Nephron progenitor cell (in vitro differentiated cells): ENCODE data around the gene UBAC2.

Experiments
- DNase-seq: peaks from one replicate; pipeline ENCODE4 v3.0.0; 2021
- H3K27ac Mint-ChIP-seq: 2 replicates; pipeline ENCODE4 v1.8.0; 2021; ENCODE audit warnings: mild to moderate bottlenecking, moderate library complexity, mixed read lengths
- H3K27me3 Mint-ChIP-seq: 2 replicates; pipeline ENCODE4 v1.8.0; 2021; ENCODE audit warnings: mild to moderate bottlenecking, low read depth, mixed read lengths; ENCODE audit not compliant: poor library complexity
- H3K36me3 Mint-ChIP-seq: 2 replicates; pipeline ENCODE4 v1.8.0; 2021; ENCODE audit warnings: low read depth, mixed read lengths
- H3K4me1 Mint-ChIP-seq: 2 replicates; pipeline ENCODE4 v1.8.0; 2021; ENCODE audit warnings: mixed read lengths
- H3K4me3 Mint-ChIP-seq: 2 replicates; pipeline ENCODE4 v1.8.0; 2021; ENCODE audit warnings: mild to moderate bottlenecking, moderate library complexity, mixed read lengths
- H3K9me3 Mint-ChIP-seq: 2 replicates; pipeline ENCODE4 v1.8.0; 2021; ENCODE audit warnings: mild to moderate bottlenecking, moderate library complexity, mixed read lengths
- TF ChIP-seq, protein P1 (sequence below): fragments of 200-600 bp; sonication (generic); IDR thresholded peaks from 2 replicates; pipeline ENCODE4 v1.5.0; 2021; ENCODE audit warnings: antibody characterized with exemption

Gene UBAC2

DNA sequence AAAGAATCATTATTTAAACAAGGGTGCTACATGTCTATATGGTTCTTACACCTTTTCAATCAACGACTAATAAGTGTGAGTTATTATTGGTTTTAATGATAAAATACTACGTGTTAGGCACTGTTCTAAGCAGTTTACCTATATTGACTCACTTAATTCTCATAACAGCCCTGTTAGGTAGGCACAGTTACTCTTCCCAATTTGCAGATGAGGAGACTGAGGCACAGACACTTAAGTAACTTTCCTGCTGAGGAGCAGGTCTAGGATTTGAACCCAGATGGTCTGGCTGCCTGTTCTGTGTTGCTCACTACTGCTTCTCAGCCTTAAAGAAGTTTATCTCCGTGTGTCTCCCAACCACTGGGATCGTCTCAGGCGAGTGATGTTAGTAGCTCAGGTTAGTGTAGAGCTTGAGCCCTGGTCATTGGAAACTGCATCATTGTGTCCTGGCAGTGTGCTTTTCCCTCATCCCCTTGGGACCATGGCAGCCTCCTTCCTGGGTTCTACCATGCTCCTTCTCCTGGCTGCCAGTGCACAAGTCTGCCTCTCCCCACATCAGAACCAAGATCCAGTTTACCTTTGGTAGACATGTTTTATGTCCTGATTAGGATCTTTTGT lies 10.9 kb downstream of the UBAC2 start:
- TF ChIP-seq, protein P1, sequence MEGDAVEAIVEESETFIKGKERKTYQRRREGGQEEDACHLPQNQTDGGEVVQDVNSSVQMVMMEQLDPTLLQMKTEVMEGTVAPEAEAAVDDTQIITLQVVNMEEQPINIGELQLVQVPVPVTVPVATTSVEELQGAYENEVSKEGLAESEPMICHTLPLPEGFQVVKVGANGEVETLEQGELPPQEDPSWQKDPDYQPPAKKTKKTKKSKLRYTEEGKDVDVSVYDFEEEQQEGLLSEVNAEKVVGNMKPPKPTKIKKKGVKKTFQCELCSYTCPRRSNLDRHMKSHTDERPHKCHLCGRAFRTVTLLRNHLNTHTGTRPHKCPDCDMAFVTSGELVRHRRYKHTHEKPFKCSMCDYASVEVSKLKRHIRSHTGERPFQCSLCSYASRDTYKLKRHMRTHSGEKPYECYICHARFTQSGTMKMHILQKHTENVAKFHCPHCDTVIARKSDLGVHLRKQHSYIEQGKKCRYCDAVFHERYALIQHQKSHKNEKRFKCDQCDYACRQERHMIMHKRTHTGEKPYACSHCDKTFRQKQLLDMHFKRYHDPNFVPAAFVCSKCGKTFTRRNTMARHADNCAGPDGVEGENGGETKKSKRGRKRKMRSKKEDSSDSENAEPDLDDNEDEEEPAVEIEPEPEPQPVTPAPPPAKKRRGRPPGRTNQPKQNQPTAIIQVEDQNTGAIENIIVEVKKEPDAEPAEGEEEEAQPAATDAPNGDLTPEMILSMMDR: no peak
- no peak for DNase-seq
- Mint-ChIP-seq H3K27ac (peak overlapping the region; percentile 47), H3K4me1 (peaks cover 36% of the 10 kb centered on the region), H3K27me3 (no peaks in the 10 kb centered on the region), H3K4me3 (no peak overlapping the region), H3K9me3 (no peaks in the 10 kb centered on the region), H3K36me3 (peaks cover 50% of the 10 kb centered on the region)

DNA sequence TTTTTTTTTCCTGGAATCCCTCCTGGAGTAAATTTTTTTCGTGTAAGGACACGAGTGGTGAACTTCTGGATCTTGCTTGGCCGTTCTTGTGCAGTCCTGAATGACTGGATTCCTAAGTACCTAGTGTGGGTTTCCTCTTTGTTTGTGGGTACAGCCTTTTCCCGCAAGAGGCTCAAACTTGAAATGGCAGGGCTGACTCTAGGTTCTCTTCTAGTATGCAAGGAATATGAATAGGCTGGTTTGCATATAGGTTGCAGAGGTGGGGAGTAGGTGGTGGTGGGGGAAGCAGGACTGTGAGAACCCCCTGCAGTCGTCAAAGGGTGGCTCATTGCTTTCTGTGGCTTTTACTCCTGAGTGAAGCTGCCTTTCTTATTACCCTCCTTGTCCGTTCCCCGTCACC lies 13.6 kb downstream of the UBAC2 start:
- peaks cover 44% of the 10 kb centered on the region for H3K4me1 Mint-ChIP-seq
- H3K4me3 Mint-ChIP-seq: no peak overlapping the region
- DNase-seq: no peak
- H3K9me3 Mint-ChIP-seq: no peaks in the 10 kb centered on the region
- H3K27ac Mint-ChIP-seq: peak overlapping the region; percentile 55
- H3K27me3 Mint-ChIP-seq: no peaks in the 10 kb centered on the region
- TF ChIP-seq, protein P1: no peak
- peaks cover 42% of the 10 kb centered on the region for H3K36me3 Mint-ChIP-seq

DNA sequence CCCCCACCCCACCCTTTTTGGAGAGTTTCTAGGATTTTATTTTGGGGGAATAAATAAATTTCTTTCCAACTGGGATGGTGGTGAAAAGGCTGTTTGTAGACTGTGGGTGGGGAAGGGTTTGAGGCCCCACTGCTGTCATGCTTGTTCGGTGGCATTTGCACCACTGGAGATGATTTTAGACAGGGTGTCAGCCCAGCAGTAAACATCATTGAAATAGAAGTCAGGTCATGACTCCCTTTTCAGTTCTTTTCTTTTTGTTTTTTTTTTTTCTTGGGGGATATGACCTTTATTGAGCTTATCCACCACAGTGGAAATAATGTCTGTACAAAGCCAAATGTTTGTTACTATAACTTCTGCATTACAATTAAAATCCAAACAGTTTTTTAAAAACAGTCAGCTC lies 14.1 kb downstream of the UBAC2 start:
- Mint-ChIP-seq H3K36me3 (peaks cover 44% of the 10 kb centered on the region), H3K4me1 (peaks cover 47% of the 10 kb centered on the region), H3K27me3 (no peaks in the 10 kb centered on the region), H3K4me3 (no peak overlapping the region), H3K9me3 (no peaks in the 10 kb centered on the region), H3K27ac (peak overlapping the region; percentile 55)
- TF ChIP-seq, protein P1: no peak
- DNase-seq: no peak

DNA sequence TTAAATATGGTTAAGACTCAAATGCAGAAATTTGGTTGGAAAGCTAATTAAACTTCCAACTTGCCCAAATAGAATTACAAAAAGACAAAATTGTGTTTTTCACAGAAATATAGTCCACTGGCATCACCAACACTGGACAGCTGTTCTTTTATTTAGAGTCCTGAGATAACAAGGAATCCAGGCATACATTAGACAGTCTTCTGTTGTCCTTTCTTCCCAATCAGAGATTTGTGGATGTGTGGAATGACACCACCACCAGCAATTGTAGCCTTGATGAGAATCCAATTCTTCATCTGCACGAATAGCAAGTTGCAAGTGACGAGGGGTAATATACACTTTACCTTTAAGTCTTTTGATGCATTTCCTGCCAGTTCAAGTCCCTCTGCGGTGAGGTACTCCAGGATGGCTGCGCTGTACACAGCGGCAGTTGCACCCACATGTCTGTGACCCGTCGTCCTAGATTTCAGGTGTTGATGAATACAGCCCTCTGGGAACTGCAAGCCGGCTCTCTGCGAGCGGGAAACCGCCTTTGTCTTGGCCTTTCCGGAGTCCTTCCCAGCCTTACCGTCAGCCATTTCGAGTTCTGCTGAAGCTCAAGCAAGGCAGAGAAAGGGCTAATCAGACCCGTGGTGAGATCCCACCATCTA lies 14.7 kb downstream of the UBAC2 start:
- H3K27me3 Mint-ChIP-seq: no peaks in the 10 kb centered on the region
- H3K4me3 Mint-ChIP-seq: no peak overlapping the region
- peaks cover 48% of the 10 kb centered on the region for H3K4me1 Mint-ChIP-seq
- H3K9me3 Mint-ChIP-seq: no peaks in the 10 kb centered on the region
- H3K27ac Mint-ChIP-seq: peak overlapping the region; percentile 32
- TF ChIP-seq, protein P1: no peak
- peaks cover 44% of the 10 kb centered on the region for H3K36me3 Mint-ChIP-seq
- DNase-seq: no peak

DNA sequence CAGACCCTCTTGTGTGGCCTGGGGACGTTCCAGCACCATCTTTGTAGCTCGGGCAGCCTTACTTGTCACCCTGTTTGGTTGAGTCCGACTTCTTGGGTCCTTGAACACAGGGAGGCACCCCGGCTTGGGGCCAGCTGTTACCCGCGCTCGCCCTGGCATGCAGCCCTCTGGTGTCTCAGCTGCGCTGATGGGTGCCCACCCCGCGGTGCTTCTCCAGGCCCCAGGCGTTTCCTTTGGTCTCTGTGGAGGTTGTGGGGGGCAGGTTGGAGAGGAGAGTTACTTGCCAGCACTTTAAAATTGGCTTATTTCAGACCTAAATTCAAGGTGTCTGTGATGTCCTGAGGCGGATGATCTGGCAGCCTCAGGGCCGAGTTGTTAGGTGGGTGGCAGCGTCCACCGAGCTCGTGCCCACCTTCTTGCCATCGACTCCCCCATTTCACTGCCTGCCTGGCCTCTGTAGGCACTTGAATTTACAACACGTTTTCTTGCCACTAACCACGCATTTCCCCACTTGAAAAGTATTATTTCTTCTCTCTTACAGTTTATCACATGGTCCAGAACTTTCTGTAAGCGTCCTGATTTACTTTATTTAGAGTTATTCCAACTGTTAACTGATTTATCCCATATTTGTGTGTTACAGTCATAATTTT lies 16.9 kb downstream of the UBAC2 start:
- Mint-ChIP-seq H3K4me3 (no peak overlapping the region), H3K4me1 (peaks cover 52% of the 10 kb centered on the region)
- DNase-seq: no peak

More for the DNA sequence above, 16.9 kb downstream of the UBAC2 start:
- TF ChIP-seq, protein P1: no peak
- Mint-ChIP-seq H3K27ac (peak overlapping the region; percentile 59), H3K27me3 (no peaks in the 10 kb centered on the region), H3K36me3 (peaks cover 42% of the 10 kb centered on the region), H3K9me3 (peaks cover 9% of the 10 kb centered on the region)
